Activated CD8-positive, alpha-beta T cell treated with anti-CD3 and anti-CD28 coated beads for 36 hours (primary cell): Measurements from ENCODE around the gene LRRC4C. TPM values are rescaled to one million over a fixed set of nuclear protein-coding genes. Genes with fewer than 3 reads are reported as not detected.

Experiments used
- ATAC-seq: fragments of 200-7000 bp; cut with Tn5 transposase; one replicate; pipeline ENCODE4 v1.10.0; 2021; ENCODE audit warnings: mild to moderate bottlenecking, moderate library complexity
- CTCF ChIA-PET: fragments of 350-600 bp; sonication (Branson Sonifier 250); formaldehyde crosslinking; loops from one replicate; lab custom pipeline; 2021; ENCODE audit warnings: antibody characterized with exemption; lab: Charles Lee
- POLR2A ChIA-PET: fragments of 350-600 bp; sonication (Branson Sonifier 250); formaldehyde crosslinking; loops from one replicate; lab custom pipeline; 2021; ENCODE audit warnings: antibody characterized with exemption; lab: Charles Lee
- DNase-seq: peaks from one replicate; pipeline ENCODE4 v3.0.0-alpha.2; 2020
- H3K27ac Mint-ChIP-seq: one replicate; pipeline ENCODE4 v1.8.0; 2021; ENCODE audit warnings: mild to moderate bottlenecking, mixed read lengths
- H3K27me3 Mint-ChIP-seq: one replicate; pipeline ENCODE4 v1.8.0; 2021; ENCODE audit warnings: mixed read lengths
- H3K36me3 Mint-ChIP-seq: one replicate; pipeline ENCODE4 v1.8.0; 2021; ENCODE audit warnings: low read depth, mixed read lengths
- H3K4me1 Mint-ChIP-seq: one replicate; pipeline ENCODE4 v1.8.0; 2021; ENCODE audit warnings: low read depth, mixed read lengths
- H3K4me3 Mint-ChIP-seq: one replicate; pipeline ENCODE4 v1.8.0; 2021; ENCODE audit warnings: mild to moderate bottlenecking, moderate library complexity, mixed read lengths
- H3K9me3 Mint-ChIP-seq: one replicate; pipeline ENCODE4 v1.8.0; 2021; ENCODE audit warnings: mixed read lengths
- CTCF ChIP-seq: fragments of 200-600 bp; IDR thresholded peaks from one replicate; pipeline ENCODE4 v1.8.0; 2022; ENCODE audit warnings: antibody characterized with exemption, mild to moderate bottlenecking
- intact Hi-C: fragments of 100-400 bp; cut with micrococcal nuclease; formaldehyde crosslinking; loops from one replicate; pipeline ENCODE4 v1.10.0; 2022
- total RNA-seq, 2 experiments: library from RNA; stranded (reverse); gene quantifications; one replicate each; pipeline ENCODE4 v1.2.3, GENCODE V29; 2021

The LRRC4C gene
- total RNA-seq, 2 experiments from 2014 or later, result not detected

GRCh38 chr11:40842750-40843339, 616.6 kb downstream of the LRRC4C start:
- no peak overlapping the region for H3K4me3 Mint-ChIP-seq
- no peak for TF ChIP-seq CTCF
- H3K36me3 Mint-ChIP-seq, result no peaks in the 10 kb centered on the region
- H3K27ac Mint-ChIP-seq, result no peak overlapping the region
- H3K9me3 Mint-ChIP-seq, result peaks cover 14% of the 10 kb centered on the region
- CTCF ChIA-PET, result no interaction called here
- no peak for DNase-seq
- H3K27me3 Mint-ChIP-seq, result no peaks in the 10 kb centered on the region
- H3K4me1 Mint-ChIP-seq, result no peaks in the 10 kb centered on the region
- POLR2A ChIA-PET, result no interaction called here
- no peak for ATAC-seq
- intact Hi-C loops, result no loop called here

GRCh38 chr11:40841231-40841630, 618.2 kb downstream of the LRRC4C start:
- intact Hi-C loops, result no loop called here
- ATAC-seq (no peak), DNase-seq (no peak)
- no peaks in the 10 kb centered on the region for H3K36me3 Mint-ChIP-seq
- no peak for TF ChIP-seq CTCF
- peaks cover 12% of the 10 kb centered on the region for H3K9me3 Mint-ChIP-seq
- no peak overlapping the region for H3K4me3 Mint-ChIP-seq
- H3K27ac Mint-ChIP-seq, result no peak overlapping the region
- ChIA-PET POLR2A (no interaction called here), CTCF (no interaction called here)
- no peaks in the 10 kb centered on the region for H3K27me3 Mint-ChIP-seq
- H3K4me1 Mint-ChIP-seq, result no peaks in the 10 kb centered on the region

- no peak overlapping the region for H3K4me3 Mint-ChIP-seq
- ChIA-PET POLR2A (no interaction called here), CTCF (no interaction called here)
- TF ChIP-seq CTCF, result no peak
- H3K27ac Mint-ChIP-seq, result no peak overlapping the region
- H3K4me1 Mint-ChIP-seq, result no peaks in the 10 kb centered on the region
- intact Hi-C loops, result no loop called here
- no peaks in the 10 kb centered on the region for H3K36me3 Mint-ChIP-seq
- H3K27me3 Mint-ChIP-seq, result no peaks in the 10 kb centered on the region
- ATAC-seq (no peak), DNase-seq (no peak)
- H3K9me3 Mint-ChIP-seq, result peaks cover 3% of the 10 kb centered on the region
Observed at GRCh38 chr11:40838181-40838683, 621.2 kb downstream of the LRRC4C start.

GRCh38 chr11:40827116-40827515, 632.3 kb downstream of the LRRC4C start:
- TF ChIP-seq CTCF, result no peak
- Mint-ChIP-seq H3K4me3 (no peak overlapping the region), H3K27me3 (no peaks in the 10 kb centered on the region), H3K27ac (no peak overlapping the region), H3K9me3 (peaks cover 11% of the 10 kb centered on the region), H3K4me1 (no peaks in the 10 kb centered on the region), H3K36me3 (no peaks in the 10 kb centered on the region)
- CTCF ChIA-PET, result no interaction called here
- ATAC-seq (no peak), DNase-seq (no peak)
- POLR2A ChIA-PET, result no interaction called here
- intact Hi-C loops, result no loop called here

- no peak for ATAC-seq
- Mint-ChIP-seq H3K9me3 (peaks cover 14% of the 10 kb centered on the region), H3K27me3 (no peaks in the 10 kb centered on the region), H3K27ac (no peak overlapping the region), H3K36me3 (no peaks in the 10 kb centered on the region), H3K4me3 (no peak overlapping the region), H3K4me1 (no peaks in the 10 kb centered on the region)
- DNase-seq, result no peak
- intact Hi-C loops, result no loop called here
- POLR2A ChIA-PET, result no interaction called here
- CTCF ChIA-PET, result no interaction called here
- no peak for TF ChIP-seq CTCF
Observed at GRCh38 chr11:40826601-40827000, 632.9 kb downstream of the LRRC4C start.
